ENCODE results near the gene PITPNC1. TPM values are rescaled to one million over a fixed set of nuclear protein-coding genes. Genes with fewer than 3 reads are reported as not detected.
"Not testable (repeated sequence)": the region's sequence is repeated elsewhere in the genome, so short reads cannot be mapped to it uniquely, and the experiment has no call there.

PITPNC1 gene
- total RNA-seq, 1 donor from 2014 or later: 20.8 TPM

DNA sequence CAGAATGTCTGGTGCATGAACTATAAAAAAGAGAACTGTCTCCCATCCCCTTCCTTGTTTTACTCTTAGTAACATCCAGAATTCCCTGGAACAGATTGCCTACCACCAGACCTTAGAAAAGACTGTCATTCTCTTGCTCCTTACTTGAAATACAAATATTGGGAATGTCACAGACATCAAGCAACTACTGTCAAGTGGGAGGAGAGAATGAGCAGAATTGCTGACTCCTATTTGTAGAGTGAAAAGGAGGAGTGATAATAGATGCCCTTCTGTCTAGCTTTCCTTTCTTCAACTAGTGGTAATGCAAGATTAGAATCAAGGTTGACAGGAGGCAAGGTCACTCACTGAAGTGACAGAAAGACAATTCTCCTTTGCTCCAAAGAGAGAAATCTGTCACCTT, 316.7 kb downstream of the PITPNC1 start:
- DNase-seq: no peak

DNA sequence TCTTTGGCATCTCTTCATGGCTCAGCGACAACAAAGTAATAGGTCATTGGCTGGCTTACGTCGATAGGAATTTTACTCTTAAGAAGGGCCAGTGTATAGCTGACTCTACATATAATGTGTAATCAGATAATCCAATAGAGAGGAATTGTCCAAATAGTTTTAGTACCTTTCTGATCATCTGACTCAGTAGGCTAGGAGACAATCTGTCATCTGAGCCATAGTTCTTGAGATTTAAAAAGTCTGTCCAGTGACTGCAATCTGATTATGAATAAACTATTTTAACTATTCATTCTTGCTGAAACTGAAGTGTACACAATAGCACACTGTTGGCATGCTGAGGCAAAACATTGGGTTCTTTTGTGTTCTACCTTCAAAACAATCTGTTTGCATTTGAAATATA, 319.3 kb downstream of the PITPNC1 start:
- no peak for DNase-seq

DNA sequence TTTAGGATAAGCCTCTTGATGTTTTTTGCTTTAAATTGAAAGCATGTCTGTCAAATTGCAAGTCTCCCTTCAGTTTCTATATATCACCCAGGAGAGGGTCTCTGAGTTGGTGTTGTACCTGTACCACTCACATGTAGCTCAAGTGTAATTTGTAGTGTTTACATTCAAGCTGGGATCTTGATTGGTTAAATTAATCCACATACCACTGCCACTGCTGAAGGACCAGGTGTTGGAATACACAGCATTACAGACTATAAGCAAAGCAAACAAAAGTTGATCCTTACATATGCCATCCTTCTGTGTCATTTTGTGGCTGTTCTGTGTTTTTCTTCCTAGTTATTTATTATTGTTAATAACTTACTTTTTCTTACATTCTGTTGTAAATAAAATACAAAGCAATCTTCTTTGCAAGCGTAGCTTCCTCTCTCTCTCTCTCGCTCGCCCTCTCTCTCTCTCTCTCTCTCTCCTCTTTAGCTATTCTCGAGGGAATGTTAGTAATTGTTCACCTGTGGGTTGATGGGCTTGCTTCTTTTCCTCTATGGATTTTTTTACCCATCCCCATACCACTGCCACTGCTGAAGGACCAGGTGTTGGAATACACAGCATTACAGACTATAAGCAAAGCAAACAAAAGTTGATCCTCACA, 319.9 kb downstream of the PITPNC1 start:
- DNase-seq: no peak

DNA sequence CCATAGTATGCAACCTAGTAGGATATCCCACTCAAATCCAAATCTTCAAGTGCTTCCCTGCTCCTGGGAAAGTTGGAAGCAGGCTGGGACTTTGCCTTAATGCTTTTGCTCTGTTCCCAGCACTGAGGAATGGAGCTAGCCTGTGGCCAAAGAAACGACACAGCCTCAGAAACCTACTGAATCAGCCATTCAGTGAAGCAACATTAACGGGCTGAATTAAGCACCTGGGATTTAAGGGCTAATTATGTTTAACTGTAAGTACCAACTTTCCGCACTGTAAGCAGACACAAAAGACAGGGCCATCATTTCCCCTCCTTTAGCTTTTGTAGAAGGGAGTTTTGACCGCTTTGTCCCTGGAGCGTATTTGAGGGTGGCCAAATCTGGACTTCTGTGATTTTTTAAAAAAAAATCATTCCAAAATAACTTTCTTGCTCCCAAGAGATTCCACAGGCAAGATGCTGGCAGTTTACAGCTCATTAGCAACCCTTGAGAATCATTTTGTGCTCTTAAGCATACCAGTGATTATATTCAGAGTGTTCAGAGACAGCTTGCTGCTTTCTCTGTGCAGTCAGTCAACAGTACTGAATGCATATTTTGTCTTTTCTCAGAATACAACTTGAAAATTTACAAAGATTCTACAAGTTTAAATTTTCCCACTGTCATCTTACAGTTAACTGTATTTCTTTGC, 323.1 kb downstream of the PITPNC1 start:
- DNase-seq: no peak

DNA sequence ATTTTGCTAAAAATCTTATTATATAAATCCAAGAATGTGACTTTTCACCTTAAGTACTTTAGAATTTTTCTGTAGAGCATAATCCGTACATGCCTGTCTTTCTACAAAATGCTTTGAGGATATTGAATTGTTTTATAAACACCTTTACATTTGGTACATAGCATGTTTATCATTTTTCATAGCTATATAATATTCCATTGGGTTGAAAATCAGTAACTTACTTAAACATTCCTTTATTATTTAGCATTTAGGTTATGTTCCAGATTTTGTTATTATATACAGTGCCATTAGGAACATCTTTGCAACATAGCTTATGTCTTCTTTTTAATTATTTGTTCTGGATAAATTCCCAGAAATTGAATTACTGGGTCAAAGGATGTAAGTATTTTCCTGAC, 323.6 kb downstream of the PITPNC1 start:
- no peak for DNase-seq

DNA sequence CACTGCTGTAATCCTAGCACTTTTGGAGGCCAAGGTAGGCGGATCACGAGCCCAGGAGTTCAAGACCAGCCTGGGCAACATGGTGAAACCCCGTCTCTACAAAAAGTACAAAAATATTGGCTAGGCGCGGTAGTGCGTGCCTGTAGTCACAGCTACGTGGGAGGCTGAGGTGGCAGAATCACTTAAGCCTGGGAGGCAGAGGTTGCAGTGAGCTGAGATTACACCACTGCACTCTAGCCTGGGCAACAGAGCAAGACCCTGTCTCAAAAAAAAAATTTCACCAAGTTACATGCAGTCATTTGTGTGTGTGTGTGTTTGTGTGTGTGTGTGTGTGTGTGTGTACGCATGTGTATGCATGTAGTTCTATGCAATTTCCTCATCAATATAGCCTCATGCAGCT, 325.8 kb downstream of the PITPNC1 start:
- DNase-seq: not testable (repeated sequence)

DNA sequence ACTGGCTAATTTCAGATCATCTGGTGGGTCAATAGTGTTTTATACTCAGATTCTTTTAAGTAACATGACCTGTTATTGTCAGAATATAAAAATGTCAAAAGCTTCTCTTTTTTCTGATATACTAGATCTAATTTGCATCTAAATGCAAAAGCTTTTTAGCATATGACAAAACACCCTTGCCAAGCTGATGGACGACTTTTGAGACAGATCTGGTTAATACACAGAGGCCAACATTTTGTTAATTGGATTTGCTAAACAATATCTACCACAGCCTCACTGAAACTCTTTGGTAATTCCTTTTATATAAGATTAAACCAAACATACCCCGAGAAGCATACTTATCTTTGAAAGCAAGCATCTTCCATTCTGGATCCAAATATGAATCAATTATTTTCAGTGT, 330.4 kb downstream of the PITPNC1 start:
- DNase-seq: no peak

DNA sequence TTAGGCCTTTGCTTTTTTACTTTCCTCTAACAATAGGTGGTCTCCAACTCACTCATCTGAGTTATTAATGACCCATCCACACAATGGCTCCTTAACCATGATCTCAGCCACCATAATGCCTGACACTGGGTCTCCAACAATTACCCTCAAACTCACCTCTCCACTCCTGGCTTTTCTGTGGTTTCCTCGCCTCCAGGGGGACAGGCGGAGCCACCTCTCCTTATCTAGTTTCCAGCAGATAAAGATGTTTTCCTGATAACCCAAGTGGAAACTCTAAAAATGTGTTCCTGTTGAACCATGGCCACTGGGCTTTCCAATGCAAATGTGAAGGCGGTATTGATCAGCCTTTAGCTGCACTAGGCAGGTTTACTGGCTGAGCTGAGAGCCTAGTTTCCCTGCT, 331.3 kb downstream of the PITPNC1 start:
- no peak for DNase-seq

DNA sequence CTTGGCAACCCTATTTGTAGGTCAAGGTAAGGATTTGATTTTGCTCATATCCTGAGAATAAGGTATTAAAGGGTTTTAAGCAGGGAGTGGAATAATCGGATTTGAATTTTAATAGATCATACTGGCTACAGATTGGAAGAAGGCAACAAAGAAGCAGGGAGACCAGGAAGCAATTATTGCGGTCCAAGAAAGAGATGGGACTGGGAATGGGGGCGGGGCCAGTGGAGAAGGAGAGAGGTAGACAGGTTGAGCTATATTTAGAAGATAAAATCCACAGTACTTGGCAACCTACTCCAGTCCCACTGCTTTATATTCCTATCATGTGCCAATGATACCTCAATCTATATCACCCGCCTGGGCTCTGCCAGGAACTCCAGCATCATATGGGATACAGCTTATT, 334.8 kb downstream of the PITPNC1 start:
- no peak for DNase-seq

DNA sequence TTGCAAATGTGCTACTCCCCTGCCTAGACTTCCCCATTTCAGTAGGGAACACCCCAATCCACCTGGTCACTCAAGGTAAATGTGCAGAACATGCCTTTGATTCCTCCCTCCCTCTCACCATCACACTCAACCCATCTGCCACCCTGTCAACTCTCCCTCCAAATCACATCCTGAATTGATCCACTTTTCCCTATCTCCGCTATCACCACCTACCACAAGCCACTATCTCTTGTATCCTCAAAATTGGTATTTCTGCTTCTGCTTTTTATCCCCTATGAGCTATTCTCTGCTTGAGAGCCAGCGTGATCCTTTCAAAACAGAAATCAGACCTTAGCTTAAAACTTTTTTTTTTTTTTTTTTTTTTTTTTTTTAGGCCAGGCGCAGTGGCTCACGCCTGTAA, 335.3 kb downstream of the PITPNC1 start:
- no peak for DNase-seq

DNA sequence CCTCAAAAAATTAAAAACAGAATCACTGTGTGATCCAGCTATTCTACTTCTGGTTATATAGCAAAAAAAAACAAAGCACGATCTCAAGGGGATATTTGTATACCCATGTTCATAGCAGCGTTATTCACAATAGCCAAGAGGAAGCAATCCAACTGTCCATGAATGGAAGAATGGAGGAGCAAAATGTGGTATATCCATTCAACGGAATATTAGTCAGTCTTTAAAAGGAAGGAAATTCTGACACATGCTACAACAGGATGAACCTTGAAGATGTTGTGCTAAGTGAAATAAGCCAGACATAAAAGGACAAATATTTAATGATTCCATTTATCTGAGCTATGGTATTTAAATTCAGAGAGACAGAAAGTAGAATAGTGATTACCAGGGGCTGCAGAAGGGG, 336.1 kb downstream of the PITPNC1 start:
- no peak for DNase-seq

DNA sequence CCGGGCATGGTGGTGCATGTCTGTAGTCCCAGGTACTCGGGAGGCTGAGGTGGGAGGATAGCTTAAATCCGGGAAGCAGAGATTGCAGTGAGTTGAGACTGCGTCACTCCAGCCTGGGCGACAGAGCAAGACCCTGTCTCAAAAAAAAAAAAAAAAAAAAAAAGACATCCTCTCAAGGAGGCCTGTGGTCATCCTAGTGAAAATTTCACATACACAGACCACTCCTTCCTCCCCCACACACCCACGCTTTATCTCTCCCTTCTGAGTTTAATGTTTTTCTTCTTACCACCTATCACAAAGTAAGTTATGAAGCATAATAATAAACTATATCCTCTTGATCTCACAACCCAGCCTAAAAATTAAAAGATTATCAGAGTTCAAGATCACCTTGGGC, 339.3 kb downstream of the PITPNC1 start:
- no peak for DNase-seq

DNA sequence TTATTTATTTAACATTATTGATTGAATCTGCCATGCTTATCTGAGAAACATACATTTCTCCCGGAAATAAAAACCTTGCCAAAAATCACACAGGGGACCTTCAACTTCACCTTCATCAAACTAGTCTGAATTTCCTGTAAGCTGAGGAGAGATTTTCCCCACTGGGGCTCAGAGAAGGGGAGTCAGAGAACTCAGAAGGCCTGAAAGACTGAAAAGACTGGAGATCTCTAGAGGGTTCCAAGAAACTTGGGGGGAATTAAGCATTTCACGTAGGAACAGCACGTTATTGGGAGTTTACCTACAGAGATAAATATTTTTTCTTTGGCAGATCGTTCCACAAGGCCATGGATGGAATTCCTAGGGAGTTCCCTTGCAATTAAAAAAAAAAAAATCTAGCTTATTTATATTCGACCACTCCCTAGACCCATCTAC, 340.1 kb downstream of the PITPNC1 start:
- DNase-seq: no peak

DNA sequence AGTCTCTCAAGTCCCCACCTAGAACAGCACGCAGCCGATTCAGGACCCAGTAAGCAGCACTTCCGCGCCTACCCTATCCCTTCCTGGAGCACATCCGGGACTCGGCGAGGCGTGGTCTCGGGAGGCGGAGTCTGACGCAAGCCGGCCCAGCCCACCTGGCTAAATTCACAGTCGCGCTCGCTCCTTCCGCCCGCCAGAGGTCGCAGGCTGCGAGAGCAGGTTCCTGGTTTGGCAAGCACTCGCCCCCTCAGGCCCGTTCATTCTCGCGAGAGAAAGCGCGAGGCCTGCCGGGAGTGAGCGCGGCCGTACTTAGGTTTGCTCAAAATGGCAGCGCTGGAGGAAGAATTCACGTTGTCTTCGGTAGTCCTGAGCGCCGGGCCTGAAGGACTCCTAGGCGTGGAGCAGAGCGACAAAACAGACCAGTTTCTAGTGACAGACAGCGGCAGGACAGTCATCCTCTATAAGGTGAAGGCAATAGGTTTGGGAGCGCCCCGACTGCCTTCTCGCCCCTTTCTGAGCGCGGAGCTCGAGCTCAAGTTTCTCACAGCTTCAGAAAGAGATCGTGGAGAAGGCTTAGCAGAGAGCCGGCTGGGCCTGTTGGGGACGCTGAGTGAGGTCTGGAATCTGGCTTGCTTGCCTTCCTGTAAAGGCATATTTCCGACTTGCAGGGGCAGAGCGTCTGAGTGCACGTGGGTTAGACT, 340.7 kb downstream of the PITPNC1 start, which contains the start of gene NOL11:
Gene NOL11, plus strand, starts transcription at position 313 of the 701 bp plus-strand sequence. Its CDS starts 12 bp downstream, at position 325.
- DNase-seq: peak; percentile 100

DNA sequence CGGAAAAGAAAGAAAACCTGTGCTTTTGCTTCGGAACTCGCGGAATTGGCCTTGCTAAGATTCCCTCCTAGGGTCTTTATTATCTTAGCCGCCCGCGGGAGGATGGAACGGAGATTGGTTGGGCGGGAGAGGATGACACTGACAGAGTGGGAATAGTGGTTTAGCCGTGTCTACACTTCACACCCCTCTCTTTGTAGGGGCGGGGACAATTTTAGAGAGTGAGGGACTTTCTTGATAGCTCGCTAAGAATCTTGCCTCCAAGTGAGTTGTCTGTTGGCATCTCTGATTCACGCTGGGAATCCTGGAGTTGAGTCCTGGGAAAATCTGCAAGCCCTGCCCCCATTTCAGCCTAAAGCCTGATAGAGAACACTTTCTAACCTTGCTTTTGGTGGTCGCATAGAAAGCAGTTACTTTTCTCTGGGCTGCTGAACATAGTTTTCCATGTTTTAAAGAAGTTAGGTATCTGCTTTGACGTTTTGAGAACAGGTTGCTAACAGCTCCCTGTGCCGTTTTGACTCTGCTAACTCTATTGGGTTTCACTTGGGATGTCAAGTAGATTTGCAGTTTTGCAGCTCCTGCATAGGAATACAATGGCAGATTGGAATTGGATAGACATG, 341.4 kb downstream of the PITPNC1 start:
- DNase-seq: no peak

DNA sequence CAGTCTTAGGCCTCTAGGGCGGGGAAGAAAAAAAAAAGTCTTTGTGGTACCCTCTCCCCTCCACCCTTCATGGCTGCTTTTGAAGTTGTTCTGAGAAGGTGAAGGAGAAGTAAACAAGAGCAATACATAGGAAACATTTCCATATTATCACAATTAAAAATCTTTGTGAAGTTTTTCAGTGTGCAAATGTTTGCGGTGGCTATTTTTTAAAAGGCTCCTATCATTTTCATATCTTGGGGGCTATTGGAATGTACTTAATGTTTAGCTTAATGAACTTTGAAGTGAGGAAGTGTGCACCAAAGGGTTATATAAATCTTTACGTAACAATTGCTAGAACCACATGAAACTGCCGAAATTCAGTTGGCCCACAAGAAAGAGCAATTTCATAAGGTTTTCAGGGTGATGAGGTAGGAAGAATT, 348.3 kb downstream of the PITPNC1 start:
- no peak for DNase-seq

DNA sequence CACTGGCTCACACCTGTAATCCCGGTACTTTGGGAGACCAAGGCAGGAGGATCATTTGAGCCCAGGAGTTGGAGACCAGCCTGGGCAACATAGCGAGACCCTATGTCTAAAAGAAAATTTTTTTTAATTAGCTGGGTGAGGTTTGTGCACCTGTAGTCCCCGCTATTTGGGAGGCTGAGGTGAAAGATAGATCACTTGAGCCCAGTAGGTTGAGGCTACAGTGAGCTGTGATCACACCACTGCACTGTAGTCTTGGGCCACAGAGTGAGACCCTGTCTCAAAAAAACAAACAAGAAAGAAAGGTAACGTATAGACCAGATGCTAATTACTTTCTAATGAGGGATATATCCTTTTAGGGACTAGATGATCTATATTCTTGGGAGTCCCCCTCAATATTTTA, 348.7 kb downstream of the PITPNC1 start:
- DNase-seq: no peak

DNA sequence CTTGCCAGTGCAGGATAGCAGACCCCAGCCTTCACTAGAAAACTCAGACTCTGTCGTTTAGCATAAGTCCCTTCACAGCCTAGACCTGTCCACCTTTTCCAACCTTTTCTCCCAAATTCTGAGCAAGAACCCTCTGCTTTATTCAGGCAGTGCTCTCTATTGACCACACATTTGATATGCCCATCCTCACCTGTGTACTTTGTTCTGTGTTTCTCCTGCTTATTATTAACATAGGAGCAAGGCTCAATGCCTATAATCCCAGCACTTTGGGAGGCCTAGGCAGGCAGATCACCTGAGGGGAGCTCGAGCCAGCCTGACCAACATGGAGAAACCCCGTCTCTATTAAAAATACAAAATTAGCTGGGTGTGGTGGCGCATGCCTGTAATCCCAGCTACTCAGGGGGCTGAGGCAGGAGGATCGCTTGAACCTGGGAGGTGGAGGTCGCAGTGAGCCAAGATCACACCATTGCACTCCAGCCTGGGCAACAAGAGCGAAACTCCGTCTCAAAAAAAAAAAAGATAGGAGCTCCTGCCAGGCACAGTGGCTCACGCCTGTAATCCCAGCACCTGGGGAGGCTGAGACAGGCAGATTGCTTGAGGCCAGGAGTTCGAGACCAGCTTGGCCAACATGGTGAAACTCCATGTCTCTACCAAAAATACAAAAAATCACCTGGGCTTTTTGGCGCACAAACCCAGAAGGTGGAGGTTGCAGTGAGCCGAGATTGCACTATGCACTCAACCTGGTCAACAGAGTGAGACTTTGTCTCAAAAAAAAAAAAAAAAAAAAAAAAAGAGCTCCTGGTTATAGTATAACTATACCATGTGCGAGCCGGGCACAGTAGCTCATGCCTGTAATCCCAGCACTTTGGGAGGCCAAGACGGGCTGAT, 350.3 kb downstream of the PITPNC1 start:
- DNase-seq: not testable (repeated sequence)

DNA sequence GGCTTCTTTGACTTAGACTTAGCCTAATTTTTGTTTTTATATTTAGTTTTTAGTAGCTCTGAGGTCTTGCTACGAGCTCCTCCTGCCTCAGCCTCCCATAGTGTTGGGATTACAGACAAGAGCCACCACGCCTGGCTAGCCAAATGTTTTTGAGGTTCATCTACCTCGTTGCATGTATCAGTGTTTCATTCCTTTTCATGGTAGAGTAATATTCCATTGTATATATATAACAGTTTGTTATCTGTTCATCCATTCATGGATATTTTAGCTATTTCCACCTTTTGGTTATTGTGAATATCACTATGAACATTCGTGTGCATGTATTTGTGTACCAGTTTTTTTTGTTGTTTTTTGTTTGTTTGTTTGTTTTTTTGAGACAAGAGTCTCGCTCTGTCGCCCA, 352.8 kb downstream of the PITPNC1 start:
- no peak for DNase-seq

DNA sequence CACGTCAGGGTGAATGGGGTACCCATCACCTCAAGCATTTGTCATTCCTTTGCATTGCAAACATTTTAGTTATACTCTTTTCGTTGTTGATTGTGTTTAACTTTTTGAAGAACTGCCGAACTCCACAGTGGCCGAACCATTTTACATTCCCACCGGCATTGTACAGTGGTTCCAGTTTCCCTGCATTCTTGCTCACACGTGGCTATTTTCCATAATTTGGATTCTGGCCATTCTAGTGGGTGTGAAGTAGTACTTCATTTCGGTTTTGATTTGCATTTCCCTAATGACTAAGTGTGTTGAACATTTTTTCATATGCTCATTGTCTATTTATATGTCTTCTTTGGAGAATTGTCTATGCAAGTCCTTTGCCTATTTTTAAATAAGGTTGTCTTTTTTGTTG, 353.6 kb downstream of the PITPNC1 start:
- DNase-seq: no peak

DNA sequence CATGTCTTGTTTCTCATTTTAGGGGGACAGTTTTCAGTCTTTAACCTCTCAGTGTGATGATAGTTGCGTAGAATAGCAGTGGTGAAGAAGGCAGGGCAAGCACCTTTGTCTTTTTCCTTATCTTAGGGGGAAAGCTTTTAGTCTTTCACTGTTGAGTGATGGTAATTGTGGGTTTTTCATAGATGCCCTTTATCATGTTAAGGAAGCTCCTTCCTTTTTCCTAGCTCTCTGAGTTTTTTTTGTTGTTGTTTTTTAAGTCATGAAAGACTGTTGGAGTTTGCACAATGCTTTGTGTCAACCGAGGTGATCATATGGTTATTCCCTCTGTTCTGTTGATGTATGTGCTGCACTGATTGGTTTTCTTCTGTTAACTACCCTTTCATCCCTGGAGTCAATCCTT, 356.4 kb downstream of the PITPNC1 start:
- DNase-seq: no peak

DNA sequence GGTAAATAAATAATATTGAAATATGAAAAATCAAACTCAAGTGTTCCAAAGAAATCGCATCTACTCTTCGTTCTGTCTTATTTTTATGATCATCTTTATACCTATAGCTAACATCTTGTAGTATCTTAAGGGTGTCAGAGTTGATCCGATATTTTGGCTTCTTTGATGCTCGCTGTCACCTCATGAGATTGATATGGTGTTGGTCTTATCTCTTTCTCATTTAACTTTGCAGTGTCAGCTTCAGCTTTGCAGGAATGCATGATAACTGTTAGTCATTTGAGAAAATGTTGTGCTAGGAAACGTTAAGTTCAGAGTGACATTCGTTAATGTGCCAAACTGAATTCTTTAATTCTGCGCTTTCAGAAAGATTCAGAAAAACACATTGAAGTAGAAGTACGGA, 360.1 kb downstream of the PITPNC1 start:
- no peak for DNase-seq
